ENCODE data around the gene AADAT.

AADAT gene

DNA sequence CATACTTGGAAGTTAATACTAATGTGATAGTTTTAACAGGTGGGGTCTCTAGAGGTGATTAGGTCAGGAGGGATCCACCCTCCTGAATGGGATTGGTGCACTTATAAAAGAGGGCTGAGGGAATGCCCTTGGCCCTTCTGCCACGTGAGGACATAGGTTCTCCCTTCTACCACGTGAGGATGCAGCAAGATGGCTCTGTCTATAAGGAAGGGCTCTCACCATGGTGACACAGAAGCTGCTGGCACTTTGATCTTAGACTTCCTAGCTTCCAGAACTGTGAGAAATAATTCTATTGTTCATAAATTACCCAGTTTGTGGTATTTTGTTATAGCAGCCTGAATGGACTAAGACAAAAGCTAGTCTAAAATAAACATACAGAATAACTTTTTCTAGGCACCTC, 1.0 kb downstream of the AADAT start:
- TF ChIP-seq ZFX (IDR thresholded peaks at IDR 0.05) (no peak), CTCF (conservative IDR thresholded peaks at IDR 0.05) (no peak)
- peak overlapping the region; percentile 99 for H3K27ac ChIP-seq

DNA sequence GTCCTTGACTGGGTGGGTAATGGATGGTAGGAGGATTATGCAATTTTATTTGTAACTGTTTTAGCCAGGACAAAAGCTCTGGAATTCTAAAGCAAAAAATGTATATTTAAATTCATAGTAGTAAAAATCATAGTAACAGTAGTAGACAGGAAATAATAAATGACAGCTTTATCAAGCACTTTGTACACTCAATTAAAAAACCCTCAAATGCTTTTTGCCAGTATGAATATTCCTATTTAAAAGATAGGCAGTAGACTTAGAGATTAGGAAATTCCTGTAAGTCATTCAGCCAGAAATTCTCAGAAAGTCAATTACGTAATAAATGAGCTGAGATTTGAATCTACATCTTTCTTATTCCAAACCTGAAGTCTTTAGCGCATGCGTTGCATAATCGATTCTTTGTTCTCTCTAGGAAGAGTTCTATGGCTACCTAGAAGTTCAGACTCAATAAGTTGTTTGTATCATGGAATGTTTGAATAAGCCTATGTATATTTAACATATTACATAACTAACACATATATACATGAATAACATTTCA, 2.5 kb downstream of the AADAT start:
- TF ChIP-seq ZFX (IDR thresholded peaks at IDR 0.05) (no peak), CTCF (conservative IDR thresholded peaks at IDR 0.05) (no peak)
- H3K27ac ChIP-seq: no peak overlapping the region

DNA sequence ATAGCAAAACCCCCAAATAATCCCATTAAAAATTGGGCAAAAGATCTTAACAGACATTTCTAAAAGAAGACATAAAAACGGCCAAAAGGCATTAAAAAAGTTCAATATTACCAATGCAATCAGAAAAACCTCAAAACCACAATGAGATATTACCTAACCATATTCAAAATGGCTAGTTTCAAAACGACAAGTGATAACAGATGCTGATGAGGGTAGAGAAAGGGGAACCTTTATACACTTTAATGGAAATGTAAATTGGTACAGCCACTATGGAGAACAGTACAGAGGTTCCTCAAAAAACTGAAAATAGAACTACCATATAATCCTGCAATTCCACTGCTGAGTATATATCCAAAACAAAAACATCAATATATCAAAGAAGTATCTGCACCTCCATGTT, 6.2 kb downstream of the AADAT start:
- no peak overlapping the region for H3K27ac ChIP-seq
- TF ChIP-seq CTCF (conservative IDR thresholded peaks at IDR 0.05) (no peak), ZFX (IDR thresholded peaks at IDR 0.05) (no peak)

DNA sequence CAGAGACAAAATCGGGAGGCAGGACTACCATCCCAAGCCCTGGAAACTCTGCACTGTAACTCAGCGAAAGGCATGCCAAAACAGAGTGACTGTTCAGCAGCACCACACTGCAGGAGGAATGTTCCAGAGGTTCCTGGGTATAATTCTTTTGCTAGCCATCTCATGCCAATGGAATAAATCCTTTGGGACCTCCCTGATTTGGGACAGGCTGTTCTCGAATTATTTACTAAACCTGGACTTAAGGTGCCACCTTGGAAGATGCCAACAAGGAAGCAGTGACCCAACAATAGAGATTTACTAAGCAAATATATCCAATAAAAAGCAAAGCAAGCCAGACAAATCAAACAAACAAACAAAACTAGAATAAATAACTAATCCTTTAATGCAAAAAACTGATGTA, 9.3 kb downstream of the AADAT start:
- TF ChIP-seq ZFX (IDR thresholded peaks at IDR 0.05) (no peak), CTCF (conservative IDR thresholded peaks at IDR 0.05) (no peak)
- H3K27ac ChIP-seq: peak overlapping the region; percentile 100

DNA sequence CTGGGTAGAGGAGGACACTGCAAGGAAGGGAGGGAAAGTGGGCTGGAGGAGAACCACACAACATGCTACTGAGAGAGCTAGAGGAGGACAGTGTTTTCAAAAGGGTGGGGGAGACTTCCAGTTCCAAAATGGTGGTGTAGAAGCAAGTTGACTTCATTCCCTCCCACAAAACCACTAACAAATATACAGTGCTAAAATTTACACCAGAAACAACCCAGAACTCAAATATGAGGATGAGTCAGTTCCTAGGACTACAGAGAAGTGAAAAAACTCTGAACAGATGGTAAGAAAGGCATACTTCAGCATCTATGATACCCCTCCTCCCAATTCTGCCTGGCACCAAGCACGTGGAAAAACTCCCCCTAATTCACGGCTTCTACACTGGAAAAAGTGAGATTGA, 9.8 kb downstream of the AADAT start:
- peak overlapping the region; percentile 100 for H3K27ac ChIP-seq
- TF ChIP-seq CTCF (conservative IDR thresholded peaks at IDR 0.05): no peak
- no peak for TF ChIP-seq ZFX (IDR thresholded peaks at IDR 0.05)

- H3K27ac ChIP-seq: peak overlapping the region; percentile 14; the same call in 1 of the 2 replicates
- TF ChIP-seq ZFX (IDR thresholded peaks at IDR 0.05) (no peak), CTCF (conservative IDR thresholded peaks at IDR 0.05) (no peak)
Observed at GRCh38 chr4:170071196-170071595, 18.6 kb downstream of the AADAT start.

GRCh38 chr4:170068438-170069128, 21.2 kb downstream of the AADAT start:
- no peak overlapping the region for H3K27ac ChIP-seq
- no peak for TF ChIP-seq CTCF (conservative IDR thresholded peaks at IDR 0.05)
- no peak for TF ChIP-seq ZFX (IDR thresholded peaks at IDR 0.05)
